OCI-LY7 (cell line): Measurements from ENCODE around the gene TM9SF3. TPM values are rescaled to one million over a fixed set of nuclear protein-coding genes. Genes with fewer than 3 reads are reported as not detected.

Source experiments
- BruUV-seq: library from RNA; stranded (reverse); fragments of 400-500 nt; replicated peaks from 2 replicates; lab custom pipeline; 2021; lab: Mats Ljungman, UMichigan
- CTCF ChIA-PET: fragments of 300-600 bp; sonication (Branson Sonifier 250); formaldehyde crosslinking; loops from one replicate; lab custom pipeline; 2022; ENCODE audit warnings: antibody characterized with exemption; ENCODE audit not compliant: unreplicated experiment; lab: Charles Lee
- POLR2A ChIA-PET: fragments of 300-600 bp; sonication (Branson Sonifier 250); formaldehyde crosslinking; loops from one replicate; lab custom pipeline; 2022; ENCODE audit warnings: antibody characterized with exemption; lab: Charles Lee
- DNase-seq: peaks from one replicate; pipeline ENCODE4 v3.0.0-alpha.2; 2015; ENCODE audit warnings: low spot score
- H2AFZ ChIP-seq: fragments of 200-600 bp; sonication (generic), shearing (Covaris generic); 2 replicates; pipeline ENCODE4 v1.6.1; 2014; ENCODE audit warnings: mild to moderate bottlenecking, antibody characterized with exemption, low read length, moderate library complexity
- H3K27ac ChIP-seq: fragments of 200-600 bp; sonication (generic); 2 replicates; pipeline ENCODE4 v1.5.1; 2014; ENCODE audit warnings: mixed run types, low read depth, mild to moderate bottlenecking, moderate library complexity, low read length, inconsistent platforms; ENCODE audit not compliant: poor library complexity, severe bottlenecking
- H3K36me3 ChIP-seq: fragments of 200-600 bp; sonication (generic); 2 replicates; pipeline ENCODE4 v1.6.1; 2014; ENCODE audit warnings: mild to moderate bottlenecking, antibody characterized with exemption, low read length, moderate library complexity, mixed read lengths; ENCODE audit not compliant: insufficient read depth
- H3K4me1 ChIP-seq: fragments of 200-600 bp; sonication (generic); 2 replicates; pipeline ENCODE4 v1.5.1; 2014; ENCODE audit warnings: mild to moderate bottlenecking, low read length; ENCODE audit not compliant: insufficient read depth, poor library complexity, severe bottlenecking
- H3K4me2 ChIP-seq: fragments of 200-600 bp; sonication (generic); 2 replicates; pipeline ENCODE4 v1.6.1; 2014; ENCODE audit warnings: mild to moderate bottlenecking, low read length
- H3K4me3 ChIP-seq: fragments of 200-600 bp; sonication (generic); 2 replicates; pipeline ENCODE4 v1.5.1; 2014; ENCODE audit warnings: mild to moderate bottlenecking, low read depth, low read length; ENCODE audit not compliant: poor library complexity, severe bottlenecking
- H3K79me2 ChIP-seq: fragments of 200-600 bp; sonication (generic); 2 replicates; pipeline ENCODE4 v1.6.1; 2016; ENCODE audit warnings: low read depth, mild to moderate bottlenecking, low read length, moderate library complexity, mixed read lengths; ENCODE audit not compliant: insufficient read depth
- H3K9me2 ChIP-seq: fragments of 200-600 bp; sonication (generic); 2 replicates; pipeline ENCODE4 v1.6.1; 2016; ENCODE audit warnings: mild to moderate bottlenecking, low read length, mixed read lengths; ENCODE audit not compliant: insufficient read depth
- H3K9me3 ChIP-seq: fragments of 200-600 bp; sonication (generic); 2 replicates; pipeline ENCODE4 v1.6.1; 2014; ENCODE audit warnings: mild to moderate bottlenecking, mixed run types, low read length, mixed read lengths
- H4K20me1 ChIP-seq: fragments of 200-600 bp; sonication (generic); 2 replicates; pipeline ENCODE4 v1.6.1; 2014; ENCODE audit warnings: mild to moderate bottlenecking, antibody characterized with exemption, low read length, moderate library complexity, mixed read lengths; ENCODE audit not compliant: insufficient read depth
- EZH2phosphoT487 ChIP-seq: fragments of 200-600 bp; sonication (generic); IDR thresholded peaks from 2 replicates; pipeline ENCODE4 v1.6.1; 2018; ENCODE audit warnings: low read depth, borderline replicate concordance, mild to moderate bottlenecking, mixed run types, antibody characterized with exemption, low read length, moderate library complexity, mixed read lengths
- intact Hi-C: fragments of 100-400 bp; cut with micrococcal nuclease; formaldehyde crosslinking; loops from one replicate; pipeline ENCODE4 v1.10.0; 2022; ENCODE audit not compliant: unreplicated experiment
- total RNA-seq, 2 experiments: library from RNA; depleted of rRNA in 1 of 2; stranded (reverse); fragments of >200 nt in 1 of 2; shearing (Covaris generic) in 1 of 2; gene quantifications; 2 replicates each; pipeline ENCODE4 v1.2.3, GENCODE V29; 2014 to 2022
- TF ChIP-seq, protein P1 (sequence below): fragments of 200-600 bp; sonication (generic); conservative IDR thresholded peaks from 2 replicates; pipeline ENCODE4 v1.5.1; 2014; ENCODE audit warnings: mild to moderate bottlenecking, antibody characterized with exemption, low read length, moderate library complexity, mixed read lengths

The TM9SF3 gene
- total RNA-seq, 2 experiments from 2014 or later, result 23.0 to 88.8 TPM

DNA sequence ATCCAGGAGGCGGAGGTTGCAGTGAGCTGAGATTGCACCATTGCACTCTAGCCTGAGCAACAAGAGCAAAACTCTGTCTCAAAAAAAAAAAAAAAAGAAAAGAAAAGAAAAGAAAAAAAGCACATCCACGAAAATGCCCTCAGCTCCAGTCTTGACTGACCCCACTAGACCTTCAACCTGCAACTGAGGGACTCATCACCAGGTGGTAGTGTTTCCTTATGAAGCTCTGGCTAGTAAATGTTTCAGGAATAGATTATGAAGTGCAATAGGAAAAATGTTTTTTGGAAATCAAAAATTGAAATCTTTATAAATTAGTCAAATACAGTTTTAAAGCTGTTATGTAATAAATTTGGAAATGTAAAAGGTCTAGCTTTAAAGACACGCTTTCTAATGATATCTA lies 95.5 kb downstream of the TM9SF3 start:
- no peaks in the 10 kb centered on the region for H3K4me1 ChIP-seq
- no peaks in the 10 kb centered on the region for H3K9me3 ChIP-seq
- TF ChIP-seq EZH2phosphoT487, result no peak
- TF ChIP-seq, protein P1, sequence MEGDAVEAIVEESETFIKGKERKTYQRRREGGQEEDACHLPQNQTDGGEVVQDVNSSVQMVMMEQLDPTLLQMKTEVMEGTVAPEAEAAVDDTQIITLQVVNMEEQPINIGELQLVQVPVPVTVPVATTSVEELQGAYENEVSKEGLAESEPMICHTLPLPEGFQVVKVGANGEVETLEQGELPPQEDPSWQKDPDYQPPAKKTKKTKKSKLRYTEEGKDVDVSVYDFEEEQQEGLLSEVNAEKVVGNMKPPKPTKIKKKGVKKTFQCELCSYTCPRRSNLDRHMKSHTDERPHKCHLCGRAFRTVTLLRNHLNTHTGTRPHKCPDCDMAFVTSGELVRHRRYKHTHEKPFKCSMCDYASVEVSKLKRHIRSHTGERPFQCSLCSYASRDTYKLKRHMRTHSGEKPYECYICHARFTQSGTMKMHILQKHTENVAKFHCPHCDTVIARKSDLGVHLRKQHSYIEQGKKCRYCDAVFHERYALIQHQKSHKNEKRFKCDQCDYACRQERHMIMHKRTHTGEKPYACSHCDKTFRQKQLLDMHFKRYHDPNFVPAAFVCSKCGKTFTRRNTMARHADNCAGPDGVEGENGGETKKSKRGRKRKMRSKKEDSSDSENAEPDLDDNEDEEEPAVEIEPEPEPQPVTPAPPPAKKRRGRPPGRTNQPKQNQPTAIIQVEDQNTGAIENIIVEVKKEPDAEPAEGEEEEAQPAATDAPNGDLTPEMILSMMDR, result peak; percentile 65
- no peaks in the 10 kb centered on the region for H3K79me2 ChIP-seq
- CTCF ChIA-PET, result no interaction called here
- H2AFZ ChIP-seq, result no peak overlapping the region
- H3K9me2 ChIP-seq, result no peaks in the 10 kb centered on the region
- no TSS peak for BruUV-seq
- H3K27ac ChIP-seq, result no peak overlapping the region
- no peak overlapping the region for H3K4me2 ChIP-seq
- intact Hi-C loops, result no loop called here
- peak; percentile 19 for DNase-seq
- H3K4me3 ChIP-seq, result no peak overlapping the region
- no peaks in the 10 kb centered on the region for H4K20me1 ChIP-seq
- POLR2A ChIA-PET, result interaction anchor here (1.1 kb wide), 1 partner anchor 22 kb away, joined by 3 read pairs; the partner anchor contains the start of gene TLL2
- no peaks in the 10 kb centered on the region for H3K36me3 ChIP-seq

DNA sequence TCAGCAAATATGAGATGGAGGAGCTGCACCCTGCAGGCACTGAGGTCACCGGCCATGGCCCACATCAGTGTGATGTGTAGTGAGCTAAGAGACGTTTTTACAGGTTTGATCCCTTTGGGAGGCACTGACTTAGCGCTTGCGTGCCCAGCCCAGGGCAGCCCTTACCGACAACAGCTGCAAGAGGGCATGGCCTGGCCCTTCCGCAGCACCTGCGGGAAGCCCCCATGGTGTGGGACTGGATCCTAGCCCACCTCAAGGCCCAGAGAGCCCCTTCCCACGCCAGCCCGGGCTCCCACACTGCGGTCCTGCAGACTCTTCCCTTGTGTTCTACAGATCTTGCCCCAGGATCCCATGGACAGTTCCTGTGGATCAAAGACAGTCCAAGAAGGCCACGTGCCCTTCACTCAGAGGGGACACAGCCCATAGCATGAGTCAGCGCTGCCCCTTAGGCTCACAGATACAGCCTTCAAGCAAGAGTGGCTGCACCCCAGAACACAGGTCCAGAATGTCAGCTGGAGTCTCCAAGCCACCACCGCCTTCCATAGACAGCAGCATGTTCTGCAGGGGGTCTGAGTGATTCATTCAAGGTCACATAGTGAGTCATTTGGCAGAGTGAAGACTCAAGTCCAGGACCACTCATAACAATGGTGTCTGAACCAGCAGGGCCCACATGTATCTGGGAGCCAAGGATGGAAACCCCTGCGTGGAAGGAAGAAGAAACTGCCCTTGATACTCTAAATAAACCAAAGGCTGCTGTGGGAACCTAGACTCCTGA lies 98.5 kb downstream of the TM9SF3 start:
- no peaks in the 10 kb centered on the region for H3K9me2 ChIP-seq
- ChIA-PET CTCF (no interaction called here), POLR2A (no interaction called here)
- no peaks in the 10 kb centered on the region for H3K4me1 ChIP-seq
- no peaks in the 10 kb centered on the region for H3K79me2 ChIP-seq
- no peak overlapping the region for H3K4me3 ChIP-seq
- no peaks in the 10 kb centered on the region for H4K20me1 ChIP-seq
- H3K36me3 ChIP-seq, result no peaks in the 10 kb centered on the region
- TF ChIP-seq EZH2phosphoT487, result no peak
- TF ChIP-seq, protein P1, result no peak
- H3K27ac ChIP-seq, result no peak overlapping the region
- intact Hi-C loops, result no loop called here
- H3K9me3 ChIP-seq, result no peaks in the 10 kb centered on the region
- H3K4me2 ChIP-seq, result no peak overlapping the region
- no peak overlapping the region for H2AFZ ChIP-seq
- no TSS peak for BruUV-seq
- no peak for DNase-seq
